K562 (cell line): ENCODE measurements around the gene EBNA1BP2.

Experiments
- EZH2 ChIP-seq: IDR thresholded peaks from 2 replicates; pipeline ENCODE4 v1.6.1; 2012; ENCODE audit warnings: low read depth, mild to moderate bottlenecking, inconsistent platforms, low read length, borderline replicate concordance
- FOXM1 ChIP-seq, 2 experiments: fragments of 450-650 bp in 1 of 2; sonication (generic) in 1 of 2; formaldehyde crosslinking in 1 of 2; IDR thresholded peaks; 2 replicates each; pipeline versions ENCODE4 v1.6.1 to v1.9.0; 2017 to 2022; ENCODE audit warnings: low read depth in 2 of 2, mild to moderate bottlenecking in 2 of 2, missing genetic modification reagents in 1 of 2, moderate library complexity in 1 of 2
- FOXP1 ChIP-seq: sonication (generic); formaldehyde crosslinking; IDR thresholded peaks from 2 replicates; pipeline ENCODE4 v1.8.0; 2022; ENCODE audit warnings: mild to moderate bottlenecking, missing genetic modification reagents
- GABPB1 ChIP-seq: sonication (generic); formaldehyde crosslinking; IDR thresholded peaks from 2 replicates; pipeline ENCODE4 v1.8.0; 2022; ENCODE audit warnings: mild to moderate bottlenecking, missing genetic modification reagents
- RBM17 ChIP-seq: fragments of 200-400 bp; formaldehyde crosslinking; IDR thresholded peaks from 2 replicates; pipeline ENCODE4 v1.6.1; 2017; ENCODE audit warnings: low read depth, mild to moderate bottlenecking, low read length, borderline replicate concordance
- TAF1 ChIP-seq: IDR thresholded peaks from 2 replicates; pipeline ENCODE4 v1.6.1; 2011; ENCODE audit warnings: mild to moderate bottlenecking, low read length, moderate library complexity; ENCODE audit not compliant: insufficient read depth, control insufficient read depth, severe bottlenecking; ENCODE audit errors: extremely low read depth
- TF ChIP-seq, protein P1 (sequence below): fragments of 250-450 bp; sonication (Bioruptor Pico); IDR thresholded peaks from 2 replicates; pipeline ENCODE4 v1.8.0; 2021; ENCODE audit warnings: mild to moderate bottlenecking, moderate library complexity

- TF ChIP-seq GABPB1 (CRISPR knock-in tag) (no peak), RBM17 (no peak), TAF1 (no peak), FOXP1 (no peak), FOXM1 (IDR thresholded peaks at IDR 0.05; ENCODE audit: low read depth) (no peak), FOXM1 (CRISPR knock-in tag; IDR thresholded peaks at IDR 0.05; ENCODE audit: low read depth) (no peak), EZH2 (no peak)
- TF ChIP-seq, protein P1, sequence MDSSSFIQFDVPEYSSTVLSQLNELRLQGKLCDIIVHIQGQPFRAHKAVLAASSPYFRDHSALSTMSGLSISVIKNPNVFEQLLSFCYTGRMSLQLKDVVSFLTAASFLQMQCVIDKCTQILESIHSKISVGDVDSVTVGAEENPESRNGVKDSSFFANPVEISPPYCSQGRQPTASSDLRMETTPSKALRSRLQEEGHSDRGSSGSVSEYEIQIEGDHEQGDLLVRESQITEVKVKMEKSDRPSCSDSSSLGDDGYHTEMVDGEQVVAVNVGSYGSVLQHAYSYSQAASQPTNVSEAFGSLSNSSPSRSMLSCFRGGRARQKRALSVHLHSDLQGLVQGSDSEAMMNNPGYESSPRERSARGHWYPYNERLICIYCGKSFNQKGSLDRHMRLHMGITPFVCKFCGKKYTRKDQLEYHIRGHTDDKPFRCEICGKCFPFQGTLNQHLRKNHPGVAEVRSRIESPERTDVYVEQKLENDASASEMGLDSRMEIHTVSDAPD (CRISPR knock-in tag), result no peak
Observed at GRCh38 chr1:43197343-43198127, 25.4 kb upstream of the EBNA1BP2 start.
